H9 (cell line): ENCODE data around the gene TRIM24. TPM values are rescaled to one million over a fixed set of nuclear protein-coding genes. Genes with fewer than 3 reads are reported as not detected.

Experiments used
- DNase-seq: peaks from one replicate; pipeline ENCODE4 v3.0.0-alpha.2; 2017
- H2AFZ ChIP-seq: one replicate; pipeline ENCODE4 v1.6.1; 2013; ENCODE audit warnings: mild to moderate bottlenecking, low read length, control low read depth, moderate library complexity
- H2AK5ac ChIP-seq: 2 replicates; pipeline ENCODE4 v1.6.1; 2013; ENCODE audit warnings: low read length, control low read depth, mixed read lengths; ENCODE audit not compliant: insufficient read length
- H2BK120ac ChIP-seq: one replicate; pipeline ENCODE4 v1.6.1; 2013; ENCODE audit warnings: low read depth, mild to moderate bottlenecking, low read length, control low read depth, inconsistent platforms; ENCODE audit not compliant: poor library complexity, severe bottlenecking
- H2BK12ac ChIP-seq: 2 replicates; pipeline ENCODE4 v1.6.1; 2013; ENCODE audit warnings: low read length, control low read depth, mixed read lengths, low read depth; ENCODE audit not compliant: insufficient read length
- H2BK15ac ChIP-seq: 2 replicates; pipeline ENCODE4 v1.6.1; 2013; ENCODE audit warnings: low read depth, low read length, control low read depth
- H2BK20ac ChIP-seq: one replicate; pipeline ENCODE4 v1.6.1; 2013; ENCODE audit warnings: low read depth, mild to moderate bottlenecking, low read length, control low read depth, inconsistent platforms; ENCODE audit not compliant: poor library complexity, severe bottlenecking
- H2BK5ac ChIP-seq: 2 replicates; pipeline ENCODE4 v1.6.1; 2013; ENCODE audit warnings: low read length, control low read depth, mixed read lengths; ENCODE audit not compliant: insufficient read length
- H3K14ac ChIP-seq: 2 replicates; pipeline ENCODE4 v1.6.1; 2013; ENCODE audit warnings: low read length, control low read depth; ENCODE audit not compliant: insufficient read depth
- H3K18ac ChIP-seq: 2 replicates; pipeline ENCODE4 v1.6.1; 2013; ENCODE audit warnings: low read depth, mild to moderate bottlenecking, mixed read lengths, low read length, control low read depth; ENCODE audit not compliant: insufficient read length
- H3K23ac ChIP-seq: 2 replicates; pipeline ENCODE4 v1.6.1; 2013; ENCODE audit warnings: low read length, control low read depth, mixed read lengths, low read depth; ENCODE audit not compliant: insufficient read length
- H3K23me2 ChIP-seq: 2 replicates; pipeline ENCODE4 v1.6.1; 2013; ENCODE audit warnings: low read depth, mild to moderate bottlenecking, mixed read lengths, low read length, control low read depth; ENCODE audit not compliant: insufficient read length, poor library complexity, severe bottlenecking
- H3K27ac ChIP-seq: 2 replicates; pipeline ENCODE4 v1.5.1; 2013; ENCODE audit warnings: low read length, control low read depth, mixed read lengths, low read depth; ENCODE audit not compliant: insufficient read length
- H3K27me3 ChIP-seq: 2 replicates; pipeline ENCODE4 v1.6.1; 2013; ENCODE audit warnings: low read length, control low read depth, inconsistent platforms; ENCODE audit not compliant: insufficient read depth
- H3K4ac ChIP-seq: 2 replicates; pipeline ENCODE4 v1.6.1; 2013; ENCODE audit warnings: low read depth, mild to moderate bottlenecking, control low read depth, inconsistent platforms, low read length, moderate library complexity
- H3K4me1 ChIP-seq: 2 replicates; pipeline ENCODE4 v1.6.1; 2013; ENCODE audit warnings: low read length, control low read depth, inconsistent platforms; ENCODE audit not compliant: insufficient read depth
- H3K4me2 ChIP-seq: 2 replicates; pipeline ENCODE4 v1.6.1; 2013; ENCODE audit warnings: low read length, control low read depth, mixed read lengths; ENCODE audit not compliant: insufficient read length, insufficient read depth
- H3K56ac ChIP-seq: 2 replicates; pipeline ENCODE4 v1.6.1; 2013; ENCODE audit warnings: low read depth, mild to moderate bottlenecking, mixed read lengths, low read length, control low read depth; ENCODE audit not compliant: insufficient read length
- H3K79me1 ChIP-seq: 2 replicates; pipeline ENCODE4 v1.6.1; 2013; ENCODE audit warnings: low read depth, mild to moderate bottlenecking, moderate library complexity, low read length, control low read depth, inconsistent platforms; ENCODE audit not compliant: insufficient read depth, poor library complexity, severe bottlenecking
- H3K79me2 ChIP-seq: 2 replicates; pipeline ENCODE4 v1.6.1; 2013; ENCODE audit warnings: low read length, control low read depth, inconsistent platforms; ENCODE audit not compliant: insufficient read depth
- H3K9ac ChIP-seq: 2 replicates; pipeline ENCODE4 v1.6.1; 2013; ENCODE audit warnings: low read length, control low read depth, mixed read lengths; ENCODE audit not compliant: insufficient read length; ENCODE audit errors: extremely low read depth
- H3K9me3 ChIP-seq: one replicate; pipeline ENCODE4 v1.6.1; 2013; ENCODE audit warnings: low read depth, low read length, inconsistent platforms; ENCODE audit not compliant: control insufficient read depth
- H3T11ph ChIP-seq: one replicate; pipeline ENCODE4 v1.6.1; 2013; ENCODE audit warnings: mild to moderate bottlenecking, low read length, control low read depth, inconsistent platforms
- H4K20me1 ChIP-seq: one replicate; pipeline ENCODE4 v1.6.1; 2013; ENCODE audit not compliant: control insufficient read depth, insufficient read length, insufficient read depth
- H4K5ac ChIP-seq: 2 replicates; pipeline ENCODE4 v1.6.1; 2013; ENCODE audit warnings: low read depth, mild to moderate bottlenecking, mixed read lengths, low read length, control low read depth; ENCODE audit not compliant: insufficient read length
- H4K8ac ChIP-seq: replicated peaks from 2 replicates; pipeline ENCODE4 v1.6.1; 2013; ENCODE audit warnings: low read length, control low read depth, mixed read lengths, low read depth; ENCODE audit not compliant: insufficient read length
- H4K91ac ChIP-seq: 2 replicates; pipeline ENCODE4 v1.6.1; 2013; ENCODE audit warnings: low read depth, mild to moderate bottlenecking, moderate library complexity, mixed read lengths, low read length, control low read depth; ENCODE audit not compliant: insufficient read length
- H3K27ac Mint-ChIP-seq, 3 experiments: 2 replicates in 2 of 3; 3 replicates in 1 of 3; pipeline ENCODE4 v1.8.0; 2020 to 2021; ENCODE audit warnings: mixed read lengths in 3 of 3, mild to moderate bottlenecking in 1 of 3, moderate library complexity in 1 of 3
- H3K27me3 Mint-ChIP-seq: 2 replicates; pipeline ENCODE4 v1.8.0; 2021; ENCODE audit warnings: low read depth, mild to moderate bottlenecking, moderate library complexity, mixed read lengths
- H3K36me3 Mint-ChIP-seq, 3 experiments: 2 replicates in 2 of 3; 3 replicates in 1 of 3; pipeline ENCODE4 v1.8.0; 2020 to 2021; ENCODE audit warnings: low read depth in 3 of 3, mixed read lengths in 3 of 3; ENCODE audit not compliant: insufficient read depth in 1 of 3
- H3K4me1 Mint-ChIP-seq, 2 experiments: 2 replicates each; pipeline ENCODE4 v1.8.0; 2020; ENCODE audit warnings: mixed read lengths in 2 of 2
- H3K4me3 Mint-ChIP-seq, 2 experiments: 2 replicates in 1 of 2; 3 replicates in 1 of 2; pipeline ENCODE4 v1.8.0; 2020 to 2021; ENCODE audit warnings: mild to moderate bottlenecking in 2 of 2, mixed read lengths in 2 of 2, moderate library complexity in 1 of 2
- H3K9me3 Mint-ChIP-seq, 2 experiments: 2 replicates in 1 of 2; 3 replicates in 1 of 2; pipeline ENCODE4 v1.8.0; 2020; ENCODE audit warnings: mild to moderate bottlenecking in 2 of 2, mixed read lengths in 2 of 2, moderate library complexity in 1 of 2
- WGBS: extraction: QIAGEN DNeasy Blood & Tissue Kit; methylation state at CpG from one replicate; pipeline ENCODE4 v1.1.7; 2013; ENCODE audit warnings: missing lambda C conversion rate, low lambda C conversion rate, mixed read lengths; ENCODE audit not compliant: insufficient read length; ENCODE audit errors: extremely low coverage; 5-methylcytosine and 5-hydroxymethylcytosine counted together
- total RNA-seq: library from RNA; stranded (reverse); gene quantifications from 2 replicates; pipeline ENCODE4 v1.2.1, GENCODE V29; 2021
- TF ChIP-seq, protein P1 (sequence below): fragments of 200-600 bp; sonication (generic); conservative IDR thresholded peaks from 3 replicates; pipeline ENCODE4 v1.8.0; 2021; ENCODE audit warnings: antibody characterized with exemption, mild to moderate bottlenecking

The TRIM24 gene
- total RNA-seq, 1 experiment from 2014 or later, result 260 TPM

- H3K36me3 Mint-ChIP-seq, result peaks cover 69 to 91% (median 89%) of the 10 kb centered on the region in 3 experiments
- no peak for DNase-seq
- peak overlapping the region in 2 of 3 experiments; percentile 45 to 80; a peak in 3 of 7 replicates for H3K27ac Mint-ChIP-seq
Observed at GRCh38 chr7:138542183-138542582, 82.1 kb downstream of the TRIM24 start.

More at GRCh38 chr7:138542183-138542582, 82.1 kb downstream of the TRIM24 start:
- Histone ChIP-seq H3K27me3 (no peaks in the 10 kb centered on the region), H3K23ac (no peak overlapping the region), H3T11ph (no peak overlapping the region), H3K79me2 (peaks cover 3% of the 10 kb centered on the region; the same call in 1 of the 2 replicates), H3K9ac (no peak overlapping the region), H3K23me2 (no peaks in the 10 kb centered on the region), H4K20me1 (no peaks in the 10 kb centered on the region), H2BK20ac (no peak overlapping the region), H3K9me3 (no peaks in the 10 kb centered on the region), H2BK5ac (no peak overlapping the region), H2AK5ac (no peak overlapping the region), H4K91ac (no peak overlapping the region), H2BK12ac (no peak overlapping the region), H3K27ac (no peak overlapping the region), H3K79me1 (peaks cover 7% of the 10 kb centered on the region), H3K4ac (no peak overlapping the region), H3K18ac (no peak overlapping the region), H3K56ac (no peak overlapping the region), H2BK15ac (no peak overlapping the region), H2BK120ac (no peak overlapping the region), H4K8ac (no peak overlapping the region), H2AFZ (no peak overlapping the region), H3K4me2 (no peak overlapping the region), H3K14ac (no peak overlapping the region), H3K4me1 (no peaks in the 10 kb centered on the region), H4K5ac (no peak overlapping the region)
- TF ChIP-seq, protein P1, sequence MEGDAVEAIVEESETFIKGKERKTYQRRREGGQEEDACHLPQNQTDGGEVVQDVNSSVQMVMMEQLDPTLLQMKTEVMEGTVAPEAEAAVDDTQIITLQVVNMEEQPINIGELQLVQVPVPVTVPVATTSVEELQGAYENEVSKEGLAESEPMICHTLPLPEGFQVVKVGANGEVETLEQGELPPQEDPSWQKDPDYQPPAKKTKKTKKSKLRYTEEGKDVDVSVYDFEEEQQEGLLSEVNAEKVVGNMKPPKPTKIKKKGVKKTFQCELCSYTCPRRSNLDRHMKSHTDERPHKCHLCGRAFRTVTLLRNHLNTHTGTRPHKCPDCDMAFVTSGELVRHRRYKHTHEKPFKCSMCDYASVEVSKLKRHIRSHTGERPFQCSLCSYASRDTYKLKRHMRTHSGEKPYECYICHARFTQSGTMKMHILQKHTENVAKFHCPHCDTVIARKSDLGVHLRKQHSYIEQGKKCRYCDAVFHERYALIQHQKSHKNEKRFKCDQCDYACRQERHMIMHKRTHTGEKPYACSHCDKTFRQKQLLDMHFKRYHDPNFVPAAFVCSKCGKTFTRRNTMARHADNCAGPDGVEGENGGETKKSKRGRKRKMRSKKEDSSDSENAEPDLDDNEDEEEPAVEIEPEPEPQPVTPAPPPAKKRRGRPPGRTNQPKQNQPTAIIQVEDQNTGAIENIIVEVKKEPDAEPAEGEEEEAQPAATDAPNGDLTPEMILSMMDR, result no peak
- no CpG with 5 or more reads among the region's 2 CpGs for WGBS
- Mint-ChIP-seq H3K4me3 (no peak overlapping the region), H3K4me1 (peaks cover 2 to 4% of the 10 kb centered on the region in 2 experiments; a peak in 1 of 4 replicates), H3K27me3 (no peaks in the 10 kb centered on the region; the same call in 1 of the 2 replicates), H3K9me3 (no peaks in the 10 kb centered on the region)
